ENCODE measurements around the gene SNORC.

DNA sequence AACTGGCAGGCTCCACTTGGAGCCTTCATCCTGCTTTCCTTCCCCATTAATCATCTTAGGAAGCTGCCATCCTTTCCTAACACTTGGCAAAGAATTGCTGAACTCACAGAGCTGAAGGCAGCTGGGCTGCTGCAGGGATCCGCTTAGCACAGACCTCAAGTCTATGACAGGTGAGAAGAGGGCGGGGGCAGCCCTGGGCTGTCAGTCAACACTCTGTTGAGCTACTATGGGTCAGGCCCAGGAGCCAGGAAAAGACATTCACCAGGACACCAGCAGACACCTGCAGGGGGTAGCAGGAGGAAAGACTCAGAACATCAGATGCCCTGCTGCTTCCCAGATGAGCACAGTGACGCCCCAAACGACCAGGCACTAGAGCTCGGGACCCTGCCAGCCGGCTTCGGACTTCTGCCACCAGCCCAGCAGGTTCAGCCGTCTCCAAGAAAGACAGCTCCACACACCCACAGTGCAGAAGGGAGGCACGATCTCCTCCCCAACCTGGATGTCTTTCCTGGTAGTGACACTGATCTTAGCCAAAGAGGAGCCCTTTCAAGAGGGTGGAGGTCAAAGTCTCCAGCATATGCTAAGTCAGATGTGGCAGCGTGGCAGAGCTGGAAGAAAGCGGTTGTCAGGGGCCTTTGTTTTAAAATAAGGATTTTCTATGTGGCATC lies 55.2 kb downstream of the SNORC start:
- TF ChIP-seq EZH2 (IDR thresholded peaks at IDR 0.05; ENCODE audit: borderline replicate concordance, low read length): no peak
- TF ChIP-seq, protein P1, sequence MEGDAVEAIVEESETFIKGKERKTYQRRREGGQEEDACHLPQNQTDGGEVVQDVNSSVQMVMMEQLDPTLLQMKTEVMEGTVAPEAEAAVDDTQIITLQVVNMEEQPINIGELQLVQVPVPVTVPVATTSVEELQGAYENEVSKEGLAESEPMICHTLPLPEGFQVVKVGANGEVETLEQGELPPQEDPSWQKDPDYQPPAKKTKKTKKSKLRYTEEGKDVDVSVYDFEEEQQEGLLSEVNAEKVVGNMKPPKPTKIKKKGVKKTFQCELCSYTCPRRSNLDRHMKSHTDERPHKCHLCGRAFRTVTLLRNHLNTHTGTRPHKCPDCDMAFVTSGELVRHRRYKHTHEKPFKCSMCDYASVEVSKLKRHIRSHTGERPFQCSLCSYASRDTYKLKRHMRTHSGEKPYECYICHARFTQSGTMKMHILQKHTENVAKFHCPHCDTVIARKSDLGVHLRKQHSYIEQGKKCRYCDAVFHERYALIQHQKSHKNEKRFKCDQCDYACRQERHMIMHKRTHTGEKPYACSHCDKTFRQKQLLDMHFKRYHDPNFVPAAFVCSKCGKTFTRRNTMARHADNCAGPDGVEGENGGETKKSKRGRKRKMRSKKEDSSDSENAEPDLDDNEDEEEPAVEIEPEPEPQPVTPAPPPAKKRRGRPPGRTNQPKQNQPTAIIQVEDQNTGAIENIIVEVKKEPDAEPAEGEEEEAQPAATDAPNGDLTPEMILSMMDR (IDR thresholded peaks at IDR 0.05; ENCODE audit: low read length): no peak
